ENCODE data around the gene SENP8.
A peak's percentile ranks its signal among the peaks of the same experiment; 100 is the strongest.
"Not testable (repeated sequence)": the region's sequence is repeated elsewhere in the genome, so short reads cannot be mapped to it uniquely, and the experiment has no call there.

Gene SENP8

GRCh38 chr15:72118017-72118978 lies at the start of gene SENP8, which contains the start of gene MYO9A:
Gene SENP8 (plus strand): TSS chr15:72118403. CDS start chr15:72139624, 21,221 bp downstream.
Gene MYO9A (minus strand): TSS chr15:72118150. CDS start chr15:72046563, 71,587 bp downstream.
- DNase-seq (ENCODE audit: low read depth), result peak; percentile 97

DNA sequence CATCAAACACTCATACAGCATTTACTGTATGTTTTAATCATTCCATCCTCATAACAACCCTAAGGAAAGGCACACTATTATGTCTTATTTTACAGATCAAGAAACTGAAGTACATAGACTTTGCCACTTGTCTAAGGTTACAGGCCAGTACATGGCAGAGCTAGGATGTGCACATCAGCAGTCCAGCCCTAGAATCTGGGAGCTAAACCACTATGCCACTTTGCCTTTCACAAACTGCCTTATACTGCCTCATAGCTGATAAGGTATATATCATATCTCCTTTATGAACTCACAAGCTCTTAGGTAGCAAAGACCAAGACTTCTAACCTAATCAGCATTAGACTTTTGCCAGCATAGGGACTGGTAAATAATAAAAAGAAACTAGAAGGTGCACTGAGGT lies 49.3 kb upstream of the SENP8 start:
- DNase-seq (ENCODE audit: low read depth), result no peak

- DNase-seq (ENCODE audit: low read depth), result no peak
Observed at GRCh38 chr15:72070817-72071447, 47.3 kb upstream of the SENP8 start.

DNA sequence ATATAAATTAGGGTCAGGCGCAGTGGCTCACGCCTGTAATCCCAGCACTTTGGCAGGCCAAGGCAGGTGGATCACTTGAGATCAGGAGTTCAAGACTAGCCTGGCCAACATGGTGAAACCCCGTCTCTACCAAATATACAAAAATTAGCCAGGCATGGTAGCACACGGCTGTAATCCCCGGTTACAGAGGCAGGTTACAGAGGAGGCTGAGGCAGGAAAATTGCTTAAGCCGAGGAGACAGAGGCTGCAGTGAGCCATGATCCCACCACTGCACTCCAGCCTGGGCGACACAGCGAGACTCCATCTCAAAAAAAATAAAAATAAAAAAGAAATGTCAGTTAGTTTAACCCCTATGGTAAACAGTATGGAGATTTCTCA lies 46.8 kb upstream of the SENP8 start:
- not testable (repeated sequence) for DNase-seq (ENCODE audit: low read depth)

DNA sequence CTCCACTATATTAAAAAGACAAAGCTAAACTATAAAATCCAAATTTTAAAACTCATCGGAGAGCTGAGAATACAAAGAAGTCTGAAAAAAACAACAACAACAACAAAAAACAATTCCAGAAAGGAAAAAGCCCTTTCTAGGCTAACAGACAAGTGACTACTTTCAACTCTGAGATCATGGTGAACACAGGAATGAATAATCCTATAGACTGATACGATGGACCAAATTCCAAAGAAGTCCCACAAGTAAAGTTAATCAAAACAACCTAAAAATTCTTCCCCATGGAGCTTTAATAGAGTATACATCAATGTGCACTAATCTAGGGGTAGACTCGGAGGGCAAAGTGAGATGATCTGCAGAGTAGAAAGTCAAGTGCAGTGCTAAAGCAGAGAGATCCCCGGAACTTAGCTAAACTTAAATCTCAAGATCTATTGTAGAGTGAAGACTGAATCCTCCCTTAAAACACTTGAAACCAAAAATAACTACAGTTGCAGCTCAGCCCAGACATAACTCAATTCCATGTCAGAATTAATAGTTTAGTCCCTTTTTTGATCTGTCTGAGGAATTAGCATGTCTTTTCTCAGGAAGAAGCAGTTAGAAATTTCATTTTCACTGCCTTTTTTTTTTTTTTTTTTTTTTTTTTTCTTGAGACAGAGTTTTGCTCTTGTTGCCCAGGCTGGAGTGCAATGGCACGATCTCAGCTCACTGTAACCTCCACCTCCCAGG lies 43.7 kb upstream of the SENP8 start:
- DNase-seq (ENCODE audit: low read depth), result no peak

DNA sequence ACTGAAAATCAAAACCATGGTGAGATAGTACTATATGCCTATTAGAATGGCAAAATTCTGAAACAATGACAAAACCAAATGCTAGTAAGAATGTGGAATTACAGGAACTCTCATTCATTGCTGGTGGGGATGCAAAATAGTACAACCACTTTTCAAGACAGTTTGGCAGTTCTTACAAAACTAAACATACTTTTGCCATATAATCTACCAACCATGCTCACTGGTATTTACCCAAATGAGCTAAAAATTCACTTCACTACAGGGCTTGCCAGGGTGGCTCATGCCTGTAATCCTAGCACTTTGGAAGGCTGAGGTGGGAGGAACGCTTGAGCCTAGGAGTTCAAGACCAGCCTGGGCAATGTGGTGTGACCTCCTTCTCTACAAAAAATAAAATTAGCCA lies 40.3 kb upstream of the SENP8 start:
- no peak for DNase-seq (ENCODE audit: low read depth)

DNA sequence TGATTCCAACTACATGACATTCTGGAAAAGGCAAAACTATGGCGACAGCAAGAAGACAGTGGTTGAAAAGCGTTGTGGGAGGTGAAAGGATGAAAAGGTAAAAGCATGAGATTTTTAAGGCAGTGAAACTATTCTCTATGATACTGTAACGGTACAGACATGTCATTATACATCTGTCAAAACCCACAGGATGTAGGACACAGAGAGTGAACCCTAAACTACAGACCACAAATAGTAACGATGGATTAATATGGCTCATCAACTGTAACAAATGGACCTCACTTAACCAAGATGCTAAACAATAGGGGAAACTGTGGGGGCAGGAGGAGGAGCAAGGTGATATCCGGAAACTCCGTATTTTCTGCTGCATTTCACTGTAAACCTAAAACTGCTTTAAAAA lies 39.3 kb upstream of the SENP8 start:
- DNase-seq (ENCODE audit: low read depth), result no peak

- DNase-seq (ENCODE audit: low read depth), result no peak
Observed at GRCh38 chr15:72082176-72082575, 36.0 kb upstream of the SENP8 start.

GRCh38 chr15:72086010-72086697 lies 32.0 kb upstream of the SENP8 start:
- DNase-seq (ENCODE audit: low read depth), result no peak

- no peak for DNase-seq (ENCODE audit: low read depth)
Observed at GRCh38 chr15:72086920-72087648, 31.1 kb upstream of the SENP8 start.

DNA sequence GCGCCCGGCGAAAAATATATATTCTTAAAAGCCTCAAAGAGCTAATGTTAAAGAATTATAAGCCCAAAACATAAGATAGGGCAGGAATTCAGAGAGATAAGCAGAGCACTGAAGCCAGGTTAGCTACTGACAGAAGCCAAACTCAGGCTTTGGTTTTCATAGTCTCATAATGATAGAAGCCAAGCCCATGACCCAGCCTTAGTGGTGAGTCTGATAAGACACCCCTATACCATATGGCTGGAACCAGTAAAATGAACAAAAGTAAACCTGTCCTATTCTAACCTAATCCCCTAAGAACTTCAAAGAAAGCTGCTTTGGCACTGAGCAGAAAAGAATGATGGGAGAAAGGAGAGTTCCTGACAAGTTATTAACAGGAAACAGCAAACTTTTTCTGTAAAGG lies 26.2 kb upstream of the SENP8 start:
- DNase-seq (ENCODE audit: low read depth), result no peak

GRCh38 chr15:72092691-72093090 lies 25.5 kb upstream of the SENP8 start:
- no peak for DNase-seq (ENCODE audit: low read depth)

DNA sequence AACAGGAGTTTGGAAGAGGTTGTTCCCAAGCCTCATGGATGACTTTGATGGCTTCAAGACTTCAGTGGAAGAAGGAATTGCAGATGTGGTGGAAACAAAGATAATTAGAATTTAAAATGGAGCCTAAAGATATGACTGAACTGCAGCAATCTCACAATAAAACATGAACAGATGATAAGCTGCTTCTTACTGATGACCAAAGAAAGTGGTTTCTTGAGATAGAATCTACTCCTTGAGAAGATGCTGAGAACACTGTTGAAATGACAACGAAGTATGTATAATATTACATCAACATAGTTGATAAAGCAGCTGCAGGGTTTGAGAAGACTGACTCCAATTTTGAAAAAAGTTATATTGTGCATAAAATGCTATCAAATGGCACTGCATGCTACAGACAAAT lies 21.4 kb upstream of the SENP8 start:
- no peak for DNase-seq (ENCODE audit: low read depth)

GRCh38 chr15:72098040-72098439 lies 20.2 kb upstream of the SENP8 start:
- DNase-seq (ENCODE audit: low read depth), result no peak

DNA sequence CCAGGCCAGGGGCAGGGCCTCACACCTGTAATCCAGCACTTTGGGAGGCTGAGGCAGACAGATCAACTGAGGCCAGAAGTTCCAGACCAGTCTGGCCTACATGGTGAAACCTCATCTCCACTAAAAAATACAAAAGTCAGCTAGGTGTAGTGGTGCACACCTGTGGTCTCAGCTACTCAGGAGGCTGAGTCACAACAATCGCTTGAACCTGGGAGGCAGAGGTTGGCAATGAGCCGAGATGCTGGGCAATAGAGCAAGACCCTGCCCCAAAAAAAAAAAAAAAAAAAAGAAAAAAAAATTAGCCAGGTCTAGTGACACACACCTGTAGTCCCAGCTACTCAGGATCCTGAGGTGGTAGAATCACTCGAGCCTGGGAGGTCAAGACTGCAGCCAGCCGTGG lies 19.0 kb upstream of the SENP8 start:
- DNase-seq (ENCODE audit: low read depth), result no peak

GRCh38 chr15:72100551-72100950 lies 17.7 kb upstream of the SENP8 start:
- not testable (repeated sequence) for DNase-seq (ENCODE audit: low read depth)

DNA sequence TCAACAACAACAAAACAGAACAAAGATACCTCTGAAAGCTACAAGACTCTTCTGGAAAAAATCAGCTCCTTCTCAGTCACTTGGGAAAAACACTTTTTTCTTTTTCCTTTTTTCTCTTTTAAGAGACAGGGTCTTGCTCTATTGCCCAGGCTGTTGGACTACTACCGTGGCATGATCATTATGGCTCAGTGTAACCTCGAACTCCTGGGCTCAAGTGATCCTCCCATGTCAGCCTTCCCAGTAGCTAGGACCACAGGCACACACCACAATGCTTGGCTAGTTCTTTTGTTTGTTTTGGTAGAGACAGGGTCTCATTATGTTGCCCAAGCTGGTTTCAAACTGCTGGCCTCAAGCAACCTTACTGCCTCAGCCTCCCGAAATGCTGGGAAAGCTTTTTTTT lies 13.1 kb upstream of the SENP8 start:
- no peak for DNase-seq (ENCODE audit: low read depth)

- no peak for DNase-seq (ENCODE audit: low read depth)
Observed at GRCh38 chr15:72106068-72106467, 12.1 kb upstream of the SENP8 start.

DNA sequence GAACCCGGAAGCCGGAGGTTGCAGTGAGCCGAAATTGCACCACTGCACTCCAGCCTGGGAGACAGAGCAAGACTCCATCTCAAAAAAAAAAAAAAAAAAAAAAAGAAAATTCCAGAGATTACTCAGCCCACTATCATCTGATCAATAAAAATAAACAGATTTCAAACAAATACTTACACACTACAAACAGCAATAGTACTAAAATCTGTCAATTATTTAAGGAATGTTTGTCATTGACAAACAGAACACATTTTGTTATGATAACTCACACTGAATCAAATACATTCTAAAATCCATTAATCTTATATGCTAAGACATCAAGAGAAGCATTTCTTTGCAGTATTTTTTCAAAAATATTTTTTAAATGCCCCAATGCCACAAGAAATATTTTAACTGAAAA lies 7.8 kb upstream of the SENP8 start:
- DNase-seq (ENCODE audit: low read depth), result no peak

GRCh38 chr15:72112116-72112515 lies 6.1 kb upstream of the SENP8 start:
- no peak for DNase-seq (ENCODE audit: low read depth)

GRCh38 chr15:72112805-72113204 lies 5.4 kb upstream of the SENP8 start:
- DNase-seq (ENCODE audit: low read depth), result no peak
